GM15510 (cell line): ENCODE data around the gene TIMM29.

ENCODE experiments used
- POLR2A ChIP-seq: IDR thresholded peaks from 3 replicates; pipeline ENCODE4 v1.6.1; 2011; ENCODE audit warnings: borderline replicate concordance; ENCODE audit not compliant: insufficient read length; ENCODE audit errors: extremely low read depth

Gene TIMM29

GRCh38 chr19:10920781-10921180, 7.8 kb upstream of the TIMM29 start:
- TF ChIP-seq POLR2A, result no peak

- no peak for TF ChIP-seq POLR2A
Measured at GRCh38 chr19:10921199-10921909, 7.3 kb upstream of the TIMM29 start.

DNA sequence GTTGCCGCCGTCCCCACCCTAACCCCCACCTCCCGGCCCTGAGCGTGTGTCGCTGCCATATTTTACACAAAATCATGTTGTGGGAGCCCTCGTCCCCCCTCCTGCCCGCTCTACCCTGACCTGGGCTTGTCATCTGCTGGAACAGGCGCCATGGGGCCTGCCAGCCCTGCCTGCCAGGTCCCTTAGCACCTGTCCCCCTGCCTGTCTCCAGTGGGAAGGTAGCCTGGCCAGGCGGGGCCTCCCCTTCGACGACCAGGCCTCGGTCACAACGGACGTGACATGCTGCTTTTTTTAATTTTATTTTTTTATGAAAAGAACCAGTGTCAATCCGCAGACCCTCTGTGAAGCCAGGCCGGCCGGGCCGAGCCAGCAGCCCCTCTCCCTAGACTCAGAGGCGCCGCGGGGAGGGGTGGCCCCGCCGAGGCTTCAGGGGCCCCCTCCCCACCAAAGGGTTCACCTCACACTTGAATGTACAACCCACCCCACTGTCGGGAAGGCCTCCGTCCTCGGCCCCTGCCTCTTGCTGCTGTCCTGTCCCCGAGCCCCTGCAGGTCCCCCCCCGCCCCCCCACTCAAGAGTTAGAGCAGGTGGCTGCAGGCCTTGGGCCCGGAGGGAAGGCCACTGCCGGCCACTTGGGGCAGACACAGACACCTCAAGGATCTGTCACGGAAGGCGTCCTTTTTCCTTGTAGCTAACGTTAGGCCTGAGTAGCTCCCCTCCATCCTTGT, 6.5 kb upstream of the TIMM29 start:
- TF ChIP-seq POLR2A, result no peak

DNA sequence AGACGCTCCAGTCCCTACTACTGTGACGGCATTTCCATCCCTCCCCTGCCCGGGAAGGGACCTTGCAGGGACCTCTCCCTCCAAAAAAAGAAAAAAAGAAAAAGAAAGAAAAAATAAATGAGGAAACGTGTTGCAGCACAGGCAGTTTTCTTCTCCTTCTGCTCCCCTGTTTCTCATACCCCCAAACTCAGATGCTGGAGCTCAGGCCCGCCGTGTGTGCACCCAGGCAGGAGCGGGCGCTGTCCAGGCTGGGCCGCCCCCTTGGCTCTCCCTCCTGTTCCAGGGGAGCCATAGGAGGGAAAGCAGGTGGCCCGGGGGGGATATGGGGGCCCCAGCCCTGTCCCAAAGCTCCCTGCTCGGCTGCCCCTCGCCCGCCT, 6.0 kb upstream of the TIMM29 start:
- no peak for TF ChIP-seq POLR2A

GRCh38 chr19:10923260-10924112, 5.1 kb upstream of the TIMM29 start:
- TF ChIP-seq POLR2A, result no peak

- TF ChIP-seq POLR2A, result no peak
Measured at GRCh38 chr19:10924597-10924996, 4.0 kb upstream of the TIMM29 start.

GRCh38 chr19:10927730-10928562, 665 bp upstream of the TIMM29 start:
- TF ChIP-seq POLR2A, result no peak

DNA sequence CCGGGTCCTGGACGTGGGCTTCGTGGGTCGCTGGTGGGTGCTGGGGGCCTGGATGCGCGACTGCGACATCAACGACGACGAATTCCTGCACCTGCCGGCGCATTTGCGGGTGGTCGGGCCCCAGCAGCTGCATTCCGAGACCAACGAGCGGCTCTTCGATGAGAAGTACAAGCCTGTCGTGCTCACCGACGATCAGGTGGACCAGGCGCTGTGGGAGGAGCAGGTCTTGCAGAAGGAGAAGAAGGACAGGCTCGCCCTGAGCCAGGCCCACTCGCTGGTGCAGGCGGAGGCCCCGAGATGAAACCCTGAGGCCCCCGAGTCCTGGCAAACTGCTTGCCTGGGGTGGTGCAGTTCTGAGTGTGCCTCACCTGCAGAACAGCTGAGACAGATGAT, 787 bp downstream of the TIMM29 start:
- no peak for TF ChIP-seq POLR2A

DNA sequence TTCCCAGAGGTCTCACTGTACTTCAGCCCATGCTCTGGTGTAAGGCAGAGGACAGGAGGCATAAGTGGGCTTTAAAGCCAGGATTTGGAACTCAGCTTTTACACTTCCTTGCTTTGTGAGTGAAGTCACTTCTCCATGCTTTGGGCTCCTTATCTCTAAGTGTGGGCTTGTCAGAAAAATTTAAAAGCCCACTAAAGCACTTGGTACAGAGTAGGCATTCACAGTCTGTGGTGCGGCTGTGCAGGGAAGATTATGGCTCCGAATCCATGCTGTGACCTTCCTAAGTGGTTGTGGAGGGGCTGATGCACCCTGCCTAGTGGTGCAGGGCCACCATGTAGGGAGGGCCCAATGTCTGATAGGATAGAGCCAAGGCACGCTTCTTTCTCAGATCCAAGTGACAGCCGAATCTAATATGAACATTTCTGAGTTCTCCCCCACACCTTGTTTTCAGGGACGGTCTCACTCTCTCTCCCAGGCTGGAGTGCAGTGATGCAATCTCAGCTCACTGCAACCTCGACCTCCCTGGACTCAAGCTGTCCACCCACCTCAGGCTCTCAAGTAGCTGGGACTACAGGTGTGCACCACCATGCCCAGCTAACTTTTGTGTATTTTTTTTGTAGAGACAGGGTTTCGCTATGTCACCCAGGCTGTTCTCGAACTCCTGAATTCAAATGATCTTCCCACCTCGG, 6.9 kb downstream of the TIMM29 start:
- TF ChIP-seq POLR2A, result no peak

GRCh38 chr19:10936661-10937084, 8.1 kb downstream of the TIMM29 start:
- no peak for TF ChIP-seq POLR2A

DNA sequence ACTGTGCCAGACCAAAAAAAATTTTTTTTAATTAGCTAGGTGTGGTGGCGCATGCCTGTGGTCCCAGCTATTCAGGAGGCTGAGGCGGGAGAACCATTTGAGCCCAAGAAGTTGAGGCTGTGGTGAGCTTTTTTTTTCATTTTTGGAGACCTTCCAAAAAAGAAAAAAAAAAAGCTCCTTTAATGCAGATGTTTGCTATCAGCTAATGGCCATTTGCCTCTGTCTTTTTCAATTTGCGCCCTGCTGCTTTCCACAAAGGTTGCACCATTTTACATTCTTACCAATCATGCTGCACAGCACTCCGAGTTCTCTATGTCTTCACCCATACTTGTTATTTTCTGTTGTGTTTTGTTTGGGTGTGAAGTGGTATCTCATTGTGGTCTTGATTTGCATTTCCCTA, 16.7 kb downstream of the TIMM29 start:
- no peak for TF ChIP-seq POLR2A

DNA sequence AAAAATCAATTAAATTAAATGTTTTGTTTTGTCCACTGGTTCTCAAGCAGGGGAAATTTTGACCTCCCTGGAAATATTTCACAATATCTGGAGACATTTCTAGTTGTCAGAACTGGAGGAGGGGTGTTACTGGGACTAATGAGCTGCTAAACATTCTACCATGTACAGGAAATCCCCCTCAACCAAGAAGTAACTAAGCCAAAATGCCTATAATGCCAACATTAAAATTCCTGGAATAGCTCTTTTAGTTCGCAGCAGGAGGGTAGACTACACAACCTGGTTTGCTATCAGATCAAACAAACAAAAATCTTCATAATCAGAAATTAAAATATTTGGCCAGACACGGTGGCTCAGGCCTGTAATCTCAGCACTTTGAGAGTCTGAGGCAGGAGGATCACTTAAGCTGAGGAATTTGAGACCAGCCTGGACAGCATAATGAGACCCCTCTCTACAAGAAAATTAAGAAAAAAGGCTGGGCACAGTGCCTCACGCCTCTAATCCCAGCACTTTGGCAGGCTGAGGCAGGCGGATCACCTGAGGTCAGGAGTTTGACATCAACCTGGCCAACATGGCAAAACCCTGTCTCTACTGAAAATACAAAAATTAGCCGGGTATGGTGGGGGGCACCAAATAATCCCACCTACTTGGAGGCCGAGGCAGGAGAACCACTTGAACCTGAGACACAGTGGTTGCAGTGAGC, 18.5 kb downstream of the TIMM29 start:
- no peak for TF ChIP-seq POLR2A

GRCh38 chr19:10952809-10953208, 24.2 kb downstream of the TIMM29 start:
- no peak for TF ChIP-seq POLR2A
